ENCODE data around the gene HIVEP3. TPM values are rescaled to one million over a fixed set of nuclear protein-coding genes. Genes with fewer than 3 reads are reported as not detected.

HIVEP3 gene
- total RNA-seq, 6 experiments from 2014 or later, result 1.4 to 3.9 (median 2.2) TPM

DNA sequence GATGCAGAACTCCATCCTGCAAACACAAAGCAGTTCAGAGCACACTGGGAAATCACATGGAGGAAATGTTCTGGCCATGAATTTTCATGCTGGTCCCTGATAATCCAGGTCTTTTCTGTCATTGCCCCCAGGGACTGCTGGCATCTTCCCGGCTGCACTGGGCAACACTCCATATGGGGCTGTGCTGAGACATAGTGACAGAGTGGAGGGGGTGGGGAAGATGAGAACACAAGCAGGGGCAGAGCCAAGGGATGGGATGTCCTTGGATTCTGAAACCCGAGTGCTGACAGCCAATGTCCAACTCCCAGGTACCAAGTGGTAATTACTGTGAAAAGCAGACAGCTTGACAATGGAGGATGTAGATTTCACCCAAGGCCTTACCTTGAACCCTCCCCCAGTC is 185.7 kb downstream of the HIVEP3 start:
- WGBS (ENCODE audit: insufficient coverage, low coverage, low lambda C conversion rate, missing lambda C conversion rate), result 60% methylated on average over 1 of the region's 2 CpGs
- DNase-seq, result no peak

DNA sequence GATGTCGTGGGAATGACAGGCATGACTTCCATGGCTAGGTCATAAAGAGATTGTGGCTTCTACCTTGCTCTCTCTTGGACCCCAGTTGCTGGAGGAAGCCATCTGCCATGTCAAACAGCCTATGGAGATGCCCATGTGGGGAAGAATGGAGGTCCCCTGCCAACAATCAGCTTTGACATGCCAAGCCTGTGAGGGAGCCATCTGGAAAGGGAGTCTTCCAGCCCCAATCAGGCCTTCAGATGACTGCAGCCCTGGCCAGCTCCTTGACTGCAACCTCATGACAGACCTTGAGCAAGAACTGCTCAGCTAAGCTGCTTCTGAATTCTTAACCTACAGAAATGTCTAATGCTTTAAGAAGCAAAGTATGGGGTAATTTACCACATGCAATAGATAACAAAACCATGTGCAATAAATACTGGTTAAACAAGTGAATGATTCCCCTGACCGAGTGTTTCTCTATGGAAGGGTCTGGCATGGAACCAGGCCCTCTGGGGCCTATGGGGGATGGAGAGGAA is 187.1 kb downstream of the HIVEP3 start:
- no peaks in the 10 kb centered on the region for H3K4me1 ChIP-seq

More for the DNA sequence above, 185.7 kb downstream of the HIVEP3 start:
- no peaks in the 10 kb centered on the region for H3K4me1 ChIP-seq
- no peaks in the 10 kb centered on the region for H3K9me3 ChIP-seq
- no peak overlapping the region for H3K4me3 ChIP-seq
- H3K36me3 ChIP-seq, result no peaks in the 10 kb centered on the region
- intact Hi-C loops (cut with DNase I), result no loop called here
- no peak for ATAC-seq
- no peaks in the 10 kb centered on the region for H3K27me3 ChIP-seq
- TF ChIP-seq POLR2A (IDR thresholded peaks at IDR 0.05), result no peak
- TF ChIP-seq, protein P1, sequence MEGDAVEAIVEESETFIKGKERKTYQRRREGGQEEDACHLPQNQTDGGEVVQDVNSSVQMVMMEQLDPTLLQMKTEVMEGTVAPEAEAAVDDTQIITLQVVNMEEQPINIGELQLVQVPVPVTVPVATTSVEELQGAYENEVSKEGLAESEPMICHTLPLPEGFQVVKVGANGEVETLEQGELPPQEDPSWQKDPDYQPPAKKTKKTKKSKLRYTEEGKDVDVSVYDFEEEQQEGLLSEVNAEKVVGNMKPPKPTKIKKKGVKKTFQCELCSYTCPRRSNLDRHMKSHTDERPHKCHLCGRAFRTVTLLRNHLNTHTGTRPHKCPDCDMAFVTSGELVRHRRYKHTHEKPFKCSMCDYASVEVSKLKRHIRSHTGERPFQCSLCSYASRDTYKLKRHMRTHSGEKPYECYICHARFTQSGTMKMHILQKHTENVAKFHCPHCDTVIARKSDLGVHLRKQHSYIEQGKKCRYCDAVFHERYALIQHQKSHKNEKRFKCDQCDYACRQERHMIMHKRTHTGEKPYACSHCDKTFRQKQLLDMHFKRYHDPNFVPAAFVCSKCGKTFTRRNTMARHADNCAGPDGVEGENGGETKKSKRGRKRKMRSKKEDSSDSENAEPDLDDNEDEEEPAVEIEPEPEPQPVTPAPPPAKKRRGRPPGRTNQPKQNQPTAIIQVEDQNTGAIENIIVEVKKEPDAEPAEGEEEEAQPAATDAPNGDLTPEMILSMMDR (IDR thresholded peaks at IDR 0.05), result no peak
- no peak overlapping the region for H3K27ac ChIP-seq

DNA sequence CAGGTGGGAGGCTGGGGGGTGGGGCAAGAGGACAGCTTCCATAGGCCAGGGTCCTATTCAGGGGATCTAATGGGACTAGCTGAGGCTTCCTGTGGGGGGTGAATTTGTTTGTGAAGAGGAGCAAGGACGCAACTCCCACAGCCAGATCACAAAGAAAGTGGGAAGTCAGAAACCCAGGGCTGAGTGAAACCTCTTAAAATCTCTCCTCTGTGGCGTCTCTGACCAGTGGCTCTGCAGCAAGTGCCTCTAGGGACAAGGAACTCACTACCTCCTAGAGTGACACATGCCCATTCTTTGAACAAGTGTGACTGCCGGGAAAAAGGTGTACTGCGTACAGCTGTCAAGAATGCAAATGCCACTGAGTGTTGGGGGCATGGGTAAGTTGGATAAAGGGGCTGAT is 187.9 kb downstream of the HIVEP3 start:
- intact Hi-C loops (cut with DNase I), result no loop called here
- no peaks in the 10 kb centered on the region for H3K27me3 ChIP-seq
- TF ChIP-seq, protein P1 (IDR thresholded peaks at IDR 0.05), result no peak
- TF ChIP-seq POLR2A (IDR thresholded peaks at IDR 0.05), result no peak
- ATAC-seq (no peak), DNase-seq (no peak)
- no peaks in the 10 kb centered on the region for H3K9me3 ChIP-seq
- no peaks in the 10 kb centered on the region for H3K4me1 ChIP-seq
- H3K36me3 ChIP-seq, result no peaks in the 10 kb centered on the region
- no peak overlapping the region for H3K4me3 ChIP-seq
- WGBS (ENCODE audit: insufficient coverage, low coverage, low lambda C conversion rate, missing lambda C conversion rate), result 61% methylated on average over 3 of the region's 4 CpGs
- H3K27ac ChIP-seq, result no peak overlapping the region

More for the DNA sequence above, 187.1 kb downstream of the HIVEP3 start:
- intact Hi-C loops (cut with DNase I), result no loop called here
- ATAC-seq (no peak), DNase-seq (no peak)
- WGBS (ENCODE audit: insufficient coverage, low coverage, low lambda C conversion rate, missing lambda C conversion rate), result 79% methylated on average over 2 of the region's 2 CpGs
- no peak for TF ChIP-seq POLR2A (IDR thresholded peaks at IDR 0.05)
- TF ChIP-seq, protein P1 (IDR thresholded peaks at IDR 0.05), result no peak
- H3K9me3 ChIP-seq, result no peaks in the 10 kb centered on the region
- no peak overlapping the region for H3K27ac ChIP-seq
- H3K27me3 ChIP-seq, result no peaks in the 10 kb centered on the region
- no peaks in the 10 kb centered on the region for H3K36me3 ChIP-seq
- H3K4me3 ChIP-seq, result no peak overlapping the region

DNA sequence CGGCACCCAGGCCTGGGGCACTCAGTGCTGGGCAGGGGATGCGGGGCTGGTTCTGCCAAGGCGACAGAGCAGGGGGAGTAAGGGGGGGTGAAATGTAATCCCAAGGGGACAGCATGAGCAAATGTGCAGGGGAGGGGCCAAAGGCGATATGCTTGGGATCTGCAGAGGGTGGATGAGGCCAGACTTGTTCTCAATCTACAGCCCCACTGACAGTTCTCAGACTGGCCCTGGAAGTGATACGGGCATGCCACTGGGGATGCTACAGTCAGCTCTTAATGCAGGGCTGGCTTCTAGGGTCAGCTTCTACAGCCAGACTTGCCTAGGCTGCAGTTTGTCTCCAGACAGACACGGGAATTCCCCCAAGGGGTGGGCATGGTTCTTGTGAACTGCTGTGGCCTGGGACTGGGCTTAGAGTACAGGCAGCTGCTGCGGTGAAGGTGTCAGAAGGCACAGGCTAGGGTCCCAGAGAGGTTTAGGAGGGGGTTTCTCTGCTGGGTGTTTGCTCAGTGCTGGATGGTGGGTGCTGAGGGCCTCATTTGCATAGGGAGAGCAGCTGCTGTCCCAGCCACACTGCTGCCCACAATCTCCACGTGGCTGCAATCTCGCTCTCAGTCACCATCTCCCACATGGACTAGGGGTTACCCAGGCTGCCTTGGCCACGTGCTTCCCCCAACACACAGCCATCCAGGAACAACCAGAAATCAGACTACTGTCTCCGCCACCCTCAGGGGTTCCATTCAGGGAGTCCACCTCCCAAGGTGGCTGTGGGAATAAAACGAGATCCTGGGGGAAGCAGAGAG is 190.1 kb downstream of the HIVEP3 start:
- TF ChIP-seq POLR2A (IDR thresholded peaks at IDR 0.05), result no peak
- TF ChIP-seq, protein P1 (IDR thresholded peaks at IDR 0.05), result no peak
- no peaks in the 10 kb centered on the region for H3K4me1 ChIP-seq
- ATAC-seq, result peak in 3 of 4 donors; percentile 17 to 53 (median 27)
- no peak overlapping the region for H3K27ac ChIP-seq
- intact Hi-C loops (cut with DNase I), result no loop called here
- no peaks in the 10 kb centered on the region for H3K9me3 ChIP-seq
- WGBS (ENCODE audit: insufficient coverage, low coverage, low lambda C conversion rate, missing lambda C conversion rate), result 63% methylated on average over 3 of the region's 12 CpGs
- no peaks in the 10 kb centered on the region for H3K27me3 ChIP-seq
- no peaks in the 10 kb centered on the region for H3K36me3 ChIP-seq
- DNase-seq, result no peak
- H3K4me3 ChIP-seq, result no peak overlapping the region

Data from right lobe of liver (tissue), 6 donors.